Activated B cell treated with CpG ODN at 0.5 μM for 24 hours (primary cell): ENCODE data around the gene CR1. TPM values are rescaled to one million over a fixed set of nuclear protein-coding genes. Genes with fewer than 3 reads are reported as not detected.
"Not testable (repeated sequence)": the region's sequence is repeated elsewhere in the genome, so short reads cannot be mapped to it uniquely, and the experiment has no call there.

Experiments used
- ATAC-seq: fragments of 200-7000 bp; cut with Tn5 transposase; one replicate; pipeline ENCODE4 v1.10.0; 2021; ENCODE audit warnings: low read depth, mild to moderate bottlenecking, moderate library complexity
- CTCF ChIA-PET: fragments of 350-600 bp; sonication (Branson Sonifier 250); formaldehyde crosslinking; loops from one replicate; lab custom pipeline; 2021; ENCODE audit warnings: antibody characterized with exemption; lab: Charles Lee
- POLR2A ChIA-PET: fragments of 350-600 bp; sonication (Branson Sonifier 250); formaldehyde crosslinking; loops from one replicate; lab custom pipeline; 2021; ENCODE audit warnings: antibody characterized with exemption; lab: Charles Lee
- DNase-seq: peaks from one replicate; pipeline ENCODE4 v3.0.0; 2022
- H3K27ac Mint-ChIP-seq: one replicate; pipeline ENCODE4 v1.8.0; 2020; ENCODE audit warnings: mixed read lengths
- H3K27me3 Mint-ChIP-seq: one replicate; pipeline ENCODE4 v1.8.0; 2021; ENCODE audit warnings: mixed read lengths
- H3K36me3 Mint-ChIP-seq: one replicate; pipeline ENCODE4 v1.8.0; 2021; ENCODE audit warnings: low read depth, mixed read lengths
- H3K4me1 Mint-ChIP-seq: one replicate; pipeline ENCODE4 v1.8.0; 2021; ENCODE audit warnings: mixed read lengths
- H3K4me3 Mint-ChIP-seq: one replicate; pipeline ENCODE4 v1.8.0; 2020; ENCODE audit warnings: mild to moderate bottlenecking, mixed read lengths
- H3K9me3 Mint-ChIP-seq: one replicate; pipeline ENCODE4 v1.8.0; 2020; ENCODE audit warnings: mixed read lengths
- CTCF ChIP-seq: fragments of 200-600 bp; IDR thresholded peaks from one replicate; pipeline ENCODE4 v1.8.0; 2022; ENCODE audit warnings: antibody characterized with exemption, mild to moderate bottlenecking
- intact Hi-C: fragments of 100-400 bp; cut with micrococcal nuclease; formaldehyde crosslinking; loops from one replicate; pipeline ENCODE4 v1.15.1; 2024
- total RNA-seq: library from RNA; stranded (reverse); gene quantifications from 2 replicates; pipeline ENCODE4 v1.2.3, GENCODE V29; 2022

Gene CR1
- total RNA-seq, 1 donor from 2014 or later, result 13.9 TPM

GRCh38 chr1:207510444-207510843, 14.5 kb downstream of the CR1 start:
- CTCF ChIA-PET, result no interaction called here
- DNase-seq (no peak), ATAC-seq (no peak)
- POLR2A ChIA-PET, result no interaction called here
- Mint-ChIP-seq H3K4me3 (no peak overlapping the region), H3K36me3 (peaks cover 73% of the 10 kb centered on the region), H3K27ac (no peak overlapping the region), H3K9me3 (no peaks in the 10 kb centered on the region), H3K27me3 (no peaks in the 10 kb centered on the region), H3K4me1 (no peaks in the 10 kb centered on the region)
- intact Hi-C loops, result no loop called here
- no peak for TF ChIP-seq CTCF

GRCh38 chr1:207514890-207515289, 18.9 kb downstream of the CR1 start:
- CTCF ChIA-PET, result no interaction called here
- intact Hi-C loops, result no loop called here

GRCh38 chr1:207516729-207517128, 20.8 kb downstream of the CR1 start:
- Mint-ChIP-seq H3K27me3 (no peaks in the 10 kb centered on the region), H3K4me3 (no peak overlapping the region), H3K4me1 (no peaks in the 10 kb centered on the region), H3K36me3 (peaks cover 40% of the 10 kb centered on the region), H3K27ac (no peak overlapping the region), H3K9me3 (no peaks in the 10 kb centered on the region)
- DNase-seq (no peak), ATAC-seq (no peak)
- POLR2A ChIA-PET, result no interaction called here
- CTCF ChIA-PET, result no interaction called here
- intact Hi-C loops, result no loop called here
- no peak for TF ChIP-seq CTCF

More at GRCh38 chr1:207514890-207515289, 18.9 kb downstream of the CR1 start:
- H3K36me3 Mint-ChIP-seq, result peaks cover 52% of the 10 kb centered on the region
- no peak for TF ChIP-seq CTCF
- no peaks in the 10 kb centered on the region for H3K27me3 Mint-ChIP-seq
- DNase-seq, result no peak
- no peaks in the 10 kb centered on the region for H3K9me3 Mint-ChIP-seq
- no peak overlapping the region for H3K27ac Mint-ChIP-seq
- H3K4me3 Mint-ChIP-seq, result no peak overlapping the region
- no peak for ATAC-seq
- POLR2A ChIA-PET, result no interaction called here
- H3K4me1 Mint-ChIP-seq, result no peaks in the 10 kb centered on the region

- ATAC-seq (no peak), DNase-seq (no peak)
- no peak for TF ChIP-seq CTCF
- intact Hi-C loops, result no loop called here
- peaks cover 33% of the 10 kb centered on the region for H3K36me3 Mint-ChIP-seq
- H3K27me3 Mint-ChIP-seq, result no peaks in the 10 kb centered on the region
- CTCF ChIA-PET, result no interaction called here
- H3K27ac Mint-ChIP-seq, result no peak overlapping the region
- H3K4me3 Mint-ChIP-seq, result no peak overlapping the region
- no peaks in the 10 kb centered on the region for H3K9me3 Mint-ChIP-seq
- POLR2A ChIA-PET, result no interaction called here
- H3K4me1 Mint-ChIP-seq, result no peaks in the 10 kb centered on the region
Observed at GRCh38 chr1:207518608-207519236, 22.8 kb downstream of the CR1 start.

GRCh38 chr1:207519505-207520399, 23.8 kb downstream of the CR1 start:
- Mint-ChIP-seq H3K4me1 (no peaks in the 10 kb centered on the region), H3K36me3 (peaks cover 37% of the 10 kb centered on the region), H3K4me3 (no peak overlapping the region), H3K9me3 (no peaks in the 10 kb centered on the region), H3K27me3 (no peaks in the 10 kb centered on the region), H3K27ac (no peak overlapping the region)
- no peak for TF ChIP-seq CTCF
- intact Hi-C loops, result no loop called here
- DNase-seq, result no peak
- ChIA-PET POLR2A (no interaction called here), CTCF (interaction anchor here (1.0 kb wide), 1 partner anchor 114 kb away, joined by 3 read pairs; no protein-coding TSS in a partner anchor)
- no peak for ATAC-seq

- POLR2A ChIA-PET, result interaction anchor here (0.6 kb wide), 1 partner anchor 226 kb away, joined by 4 read pairs; no protein-coding TSS in a partner anchor
- not testable (repeated sequence) for H3K4me3 Mint-ChIP-seq
Observed at GRCh38 chr1:207520400-207521345, 24.7 kb downstream of the CR1 start.

GRCh38 chr1:207525239-207525638, 29.3 kb downstream of the CR1 start:
- H3K9me3 Mint-ChIP-seq, H3K27me3 Mint-ChIP-seq, H3K27ac Mint-ChIP-seq, H3K4me3 Mint-ChIP-seq, DNase-seq, CTCF ChIA-PET, POLR2A ChIA-PET, ATAC-seq, H3K4me1 Mint-ChIP-seq, intact Hi-C loops: not testable (repeated sequence)
- H3K36me3 Mint-ChIP-seq, result peaks cover 22% of the 10 kb centered on the region

More at GRCh38 chr1:207520400-207521345, 24.7 kb downstream of the CR1 start:
- CTCF ChIA-PET, H3K4me1 Mint-ChIP-seq, ATAC-seq, intact Hi-C loops, H3K27me3 Mint-ChIP-seq, H3K9me3 Mint-ChIP-seq, DNase-seq, H3K27ac Mint-ChIP-seq: not testable (repeated sequence)
- peaks cover 37% of the 10 kb centered on the region for H3K36me3 Mint-ChIP-seq
